Activated CD8-positive, alpha-beta T cell treated with anti-CD3 and anti-CD28 coated beads, Interleukin-2, amount 10 ng/mL, durations not matched to agents 7 days and 5 days (primary cell): ENCODE data around the gene NTM. TPM values are rescaled to one million over a fixed set of nuclear protein-coding genes. Genes with fewer than 3 reads are reported as not detected.

ENCODE experiments used
- ATAC-seq: fragments of 150-1000 bp; cut with Tn5 transposase; one replicate; pipeline ENCODE4 v1.10.0; 2021; ENCODE audit warnings: moderate library complexity
- CTCF ChIA-PET: fragments of 350-600 bp; sonication (Branson Sonifier 250); formaldehyde crosslinking; loops from one replicate; lab custom pipeline; 2021; ENCODE audit warnings: antibody characterized with exemption; lab: Charles Lee
- POLR2A ChIA-PET: fragments of 350-600 bp; sonication (Branson Sonifier 250); formaldehyde crosslinking; loops from one replicate; lab custom pipeline; 2021; ENCODE audit warnings: antibody characterized with exemption; lab: Charles Lee
- DNase-seq: peaks from one replicate; pipeline ENCODE4 v3.0.0-alpha.2; 2020
- H3K27ac Mint-ChIP-seq: one replicate; pipeline ENCODE4 v1.8.0; 2021; ENCODE audit warnings: mild to moderate bottlenecking, mixed read lengths
- H3K27me3 Mint-ChIP-seq: one replicate; pipeline ENCODE4 v1.8.0; 2021; ENCODE audit warnings: low read depth, mixed read lengths
- H3K36me3 Mint-ChIP-seq: one replicate; pipeline ENCODE4 v1.8.0; 2021; ENCODE audit warnings: low read depth, mixed read lengths
- H3K4me1 Mint-ChIP-seq: one replicate; pipeline ENCODE4 v1.8.0; 2021; ENCODE audit warnings: low read depth, mixed read lengths
- H3K4me3 Mint-ChIP-seq: one replicate; pipeline ENCODE4 v1.8.0; 2021; ENCODE audit warnings: mild to moderate bottlenecking, mixed read lengths
- H3K9me3 Mint-ChIP-seq: one replicate; pipeline ENCODE4 v1.8.0; 2022; ENCODE audit warnings: mixed read lengths; ENCODE audit not compliant: insufficient read depth
- total RNA-seq, 2 experiments: library from RNA; stranded (reverse); gene quantifications; one replicate each; pipeline ENCODE4 v1.2.3, GENCODE V29; 2021

The NTM gene
- total RNA-seq, 2 experiments from 2014 or later = not detected

- no peak for DNase-seq
- ChIA-PET CTCF (no interaction called here), POLR2A (no interaction called here)
- Mint-ChIP-seq H3K27me3 (no peaks in the 10 kb centered on the region), H3K9me3 (no peaks in the 10 kb centered on the region), H3K36me3 (no peaks in the 10 kb centered on the region), H3K27ac (no peak overlapping the region), H3K4me3 (no peak overlapping the region), H3K4me1 (no peaks in the 10 kb centered on the region)
- no peak for ATAC-seq
Measured at GRCh38 chr11:131938351-131938751, 567.9 kb downstream of the NTM start.

GRCh38 chr11:131940126-131940525 is 569.7 kb downstream of the NTM start:
- Mint-ChIP-seq H3K4me1 (no peaks in the 10 kb centered on the region), H3K9me3 (no peaks in the 10 kb centered on the region), H3K4me3 (no peak overlapping the region), H3K27me3 (no peaks in the 10 kb centered on the region), H3K27ac (no peak overlapping the region), H3K36me3 (no peaks in the 10 kb centered on the region)
- DNase-seq (no peak), ATAC-seq (no peak)
- CTCF ChIA-PET = interaction anchor here (0.9 kb wide), 1 partner anchor 266 kb away, joined by 3 read pairs; no protein-coding TSS in a partner anchor
- POLR2A ChIA-PET = no interaction called here

GRCh38 chr11:131942878-131943277 is 572.5 kb downstream of the NTM start:
- Mint-ChIP-seq H3K4me1 (no peaks in the 10 kb centered on the region), H3K27me3 (no peaks in the 10 kb centered on the region), H3K36me3 (no peaks in the 10 kb centered on the region), H3K4me3 (no peak overlapping the region), H3K9me3 (no peaks in the 10 kb centered on the region), H3K27ac (no peak overlapping the region)
- DNase-seq = no peak
- no peak for ATAC-seq
- ChIA-PET POLR2A (no interaction called here), CTCF (no interaction called here)

- Mint-ChIP-seq H3K4me1 (no peaks in the 10 kb centered on the region), H3K27me3 (no peaks in the 10 kb centered on the region), H3K36me3 (no peaks in the 10 kb centered on the region), H3K4me3 (no peak overlapping the region), H3K27ac (no peak overlapping the region), H3K9me3 (no peaks in the 10 kb centered on the region)
- ATAC-seq (no peak), DNase-seq (no peak)
- CTCF ChIA-PET = no interaction called here
- POLR2A ChIA-PET = no interaction called here
Measured at GRCh38 chr11:131943295-131943694, 572.9 kb downstream of the NTM start.

GRCh38 chr11:131944736-131945135 is 574.3 kb downstream of the NTM start:
- H3K27ac Mint-ChIP-seq = no peak overlapping the region
- no peaks in the 10 kb centered on the region for H3K9me3 Mint-ChIP-seq
- ChIA-PET POLR2A (no interaction called here), CTCF (no interaction called here)
- H3K4me1 Mint-ChIP-seq = no peaks in the 10 kb centered on the region
- H3K27me3 Mint-ChIP-seq = no peaks in the 10 kb centered on the region
- no peaks in the 10 kb centered on the region for H3K36me3 Mint-ChIP-seq
- H3K4me3 Mint-ChIP-seq = no peak overlapping the region
- ATAC-seq = no peak
- no peak for DNase-seq

GRCh38 chr11:131945706-131946105 is 575.3 kb downstream of the NTM start:
- no peak for DNase-seq
- Mint-ChIP-seq H3K27ac (no peak overlapping the region), H3K36me3 (no peaks in the 10 kb centered on the region), H3K27me3 (no peaks in the 10 kb centered on the region), H3K9me3 (no peaks in the 10 kb centered on the region), H3K4me3 (no peak overlapping the region), H3K4me1 (no peaks in the 10 kb centered on the region)
- ChIA-PET CTCF (no interaction called here), POLR2A (no interaction called here)
- ATAC-seq = no peak

GRCh38 chr11:131947511-131947910 is 577.1 kb downstream of the NTM start:
- Mint-ChIP-seq H3K27me3 (no peaks in the 10 kb centered on the region), H3K27ac (no peak overlapping the region), H3K36me3 (no peaks in the 10 kb centered on the region), H3K4me3 (no peak overlapping the region), H3K9me3 (no peaks in the 10 kb centered on the region), H3K4me1 (no peaks in the 10 kb centered on the region)
- POLR2A ChIA-PET = no interaction called here
- CTCF ChIA-PET = no interaction called here
- ATAC-seq = no peak
- no peak for DNase-seq

GRCh38 chr11:131951121-131951520 is 580.7 kb downstream of the NTM start:
- Mint-ChIP-seq H3K36me3 (no peaks in the 10 kb centered on the region), H3K9me3 (no peaks in the 10 kb centered on the region), H3K27me3 (no peaks in the 10 kb centered on the region), H3K4me1 (no peaks in the 10 kb centered on the region), H3K27ac (no peak overlapping the region), H3K4me3 (no peak overlapping the region)
- ATAC-seq (no peak), DNase-seq (no peak)
- POLR2A ChIA-PET = no interaction called here
- CTCF ChIA-PET = no interaction called here

GRCh38 chr11:131954146-131954545 is 583.7 kb downstream of the NTM start:
- ATAC-seq = no peak
- H3K27ac Mint-ChIP-seq = no peak overlapping the region
- no peak for DNase-seq
- H3K9me3 Mint-ChIP-seq = no peaks in the 10 kb centered on the region
- ChIA-PET POLR2A (no interaction called here), CTCF (no interaction called here)
- H3K36me3 Mint-ChIP-seq = no peaks in the 10 kb centered on the region
- no peaks in the 10 kb centered on the region for H3K27me3 Mint-ChIP-seq
- no peak overlapping the region for H3K4me3 Mint-ChIP-seq
- H3K4me1 Mint-ChIP-seq = no peaks in the 10 kb centered on the region

GRCh38 chr11:131955904-131956303 is 585.5 kb downstream of the NTM start:
- Mint-ChIP-seq H3K4me1 (no peaks in the 10 kb centered on the region), H3K9me3 (no peaks in the 10 kb centered on the region), H3K27me3 (no peaks in the 10 kb centered on the region), H3K36me3 (no peaks in the 10 kb centered on the region), H3K4me3 (no peak overlapping the region), H3K27ac (no peak overlapping the region)
- DNase-seq (no peak), ATAC-seq (no peak)
- ChIA-PET POLR2A (no interaction called here), CTCF (no interaction called here)

- Mint-ChIP-seq H3K36me3 (no peaks in the 10 kb centered on the region), H3K4me3 (no peak overlapping the region), H3K4me1 (no peaks in the 10 kb centered on the region), H3K27me3 (no peaks in the 10 kb centered on the region), H3K9me3 (no peaks in the 10 kb centered on the region), H3K27ac (no peak overlapping the region)
- ATAC-seq (no peak), DNase-seq (no peak)
- ChIA-PET POLR2A (no interaction called here), CTCF (no interaction called here)
Measured at GRCh38 chr11:131957201-131957600, 586.8 kb downstream of the NTM start.

- DNase-seq (no peak), ATAC-seq (no peak)
- Mint-ChIP-seq H3K27ac (no peak overlapping the region), H3K27me3 (no peaks in the 10 kb centered on the region), H3K4me1 (no peaks in the 10 kb centered on the region), H3K36me3 (no peaks in the 10 kb centered on the region), H3K4me3 (no peak overlapping the region), H3K9me3 (no peaks in the 10 kb centered on the region)
- POLR2A ChIA-PET = no interaction called here
- CTCF ChIA-PET = no interaction called here
Measured at GRCh38 chr11:131957875-131958274, 587.5 kb downstream of the NTM start.

- no peak for ATAC-seq
- Mint-ChIP-seq H3K9me3 (no peaks in the 10 kb centered on the region), H3K36me3 (no peaks in the 10 kb centered on the region), H3K27ac (no peak overlapping the region), H3K4me3 (no peak overlapping the region), H3K27me3 (no peaks in the 10 kb centered on the region), H3K4me1 (no peaks in the 10 kb centered on the region)
- ChIA-PET POLR2A (no interaction called here), CTCF (no interaction called here)
- DNase-seq = no peak
Measured at GRCh38 chr11:131962818-131963217, 592.4 kb downstream of the NTM start.
